ENCODE measurements around the gene RPS21.

RPS21 gene

GRCh38 chr20:62354031-62354808 lies 32.7 kb upstream of the RPS21 start:
- no peak for DNase-seq (ENCODE audit: low read depth in 2 of 2, low spot score in 1 of 2)

GRCh38 chr20:62354811-62355341 lies 32.0 kb upstream of the RPS21 start:
- DNase-seq (ENCODE audit: low read depth in 2 of 2, low spot score in 1 of 2): no peak

GRCh38 chr20:62355516-62355877 lies 31.4 kb upstream of the RPS21 start:
- no peak for DNase-seq (ENCODE audit: low read depth in 2 of 2, low spot score in 1 of 2)

GRCh38 chr20:62355878-62356588 lies 30.9 kb upstream of the RPS21 start:
- no peak for DNase-seq (ENCODE audit: low read depth in 2 of 2, low spot score in 1 of 2)

GRCh38 chr20:62356589-62357186 lies 30.2 kb upstream of the RPS21 start:
- no peak for DNase-seq (ENCODE audit: low read depth in 2 of 2, low spot score in 1 of 2)

GRCh38 chr20:62357187-62357667 lies 29.7 kb upstream of the RPS21 start:
- DNase-seq (ENCODE audit: low read depth in 2 of 2, low spot score in 1 of 2): no peak

GRCh38 chr20:62357681-62358080 lies 29.2 kb upstream of the RPS21 start:
- DNase-seq (ENCODE audit: low read depth in 2 of 2, low spot score in 1 of 2): no peak

- DNase-seq (ENCODE audit: low read depth in 2 of 2, low spot score in 1 of 2): no peak
Observed at GRCh38 chr20:62358171-62359042, 28.5 kb upstream of the RPS21 start.

- DNase-seq (ENCODE audit: low read depth in 2 of 2, low spot score in 1 of 2): no peak
Observed at GRCh38 chr20:62359043-62359490, 27.8 kb upstream of the RPS21 start.

- no peak for DNase-seq (ENCODE audit: low read depth in 2 of 2, low spot score in 1 of 2)
Observed at GRCh38 chr20:62359491-62360121, 27.3 kb upstream of the RPS21 start.

- no peak for DNase-seq (ENCODE audit: low read depth in 2 of 2, low spot score in 1 of 2)
Observed at GRCh38 chr20:62360854-62361798, 25.8 kb upstream of the RPS21 start.

GRCh38 chr20:62361799-62362589 lies 24.9 kb upstream of the RPS21 start:
- DNase-seq (ENCODE audit: low read depth in 2 of 2, low spot score in 1 of 2): no peak

- no peak for DNase-seq (ENCODE audit: low read depth in 2 of 2, low spot score in 1 of 2)
Observed at GRCh38 chr20:62362590-62362940, 24.3 kb upstream of the RPS21 start.

- no peak for DNase-seq (ENCODE audit: low read depth in 2 of 2, low spot score in 1 of 2)
Observed at GRCh38 chr20:62362991-62363919, 23.6 kb upstream of the RPS21 start.

GRCh38 chr20:62363920-62364851 lies 22.7 kb upstream of the RPS21 start:
- no peak for DNase-seq (ENCODE audit: low read depth in 2 of 2, low spot score in 1 of 2)

Data from stimulated activated CD8-positive, alpha-beta memory T cell treated with anti-CD3 and anti-CD28 coated beads, Interleukin-4, amount 100 ng/mL, for 1 hour (primary cell).